GM18907 (cell line): ENCODE results near the gene CLDN20.
"Not testable (repeated sequence)": the region's sequence is repeated elsewhere in the genome, so short reads cannot be mapped to it uniquely, and the experiment has no call there.

Experiments
- ATAC-seq: cut with Tn5 transposase; IDR thresholded peaks from one replicate; pipeline ENCODE4 v1.9.1; 2021; ENCODE audit warnings: mild to moderate bottlenecking, moderate library complexity; ENCODE audit not compliant: unreplicated experiment

Gene CLDN20

GRCh38 chr6:155263373-155264063 lies at the start of gene CLDN20:
Gene CLDN20 (plus strand): TSS chr6:155264013. CDS start chr6:155275720, 11,707 bp downstream.
- ATAC-seq = no peak

DNA sequence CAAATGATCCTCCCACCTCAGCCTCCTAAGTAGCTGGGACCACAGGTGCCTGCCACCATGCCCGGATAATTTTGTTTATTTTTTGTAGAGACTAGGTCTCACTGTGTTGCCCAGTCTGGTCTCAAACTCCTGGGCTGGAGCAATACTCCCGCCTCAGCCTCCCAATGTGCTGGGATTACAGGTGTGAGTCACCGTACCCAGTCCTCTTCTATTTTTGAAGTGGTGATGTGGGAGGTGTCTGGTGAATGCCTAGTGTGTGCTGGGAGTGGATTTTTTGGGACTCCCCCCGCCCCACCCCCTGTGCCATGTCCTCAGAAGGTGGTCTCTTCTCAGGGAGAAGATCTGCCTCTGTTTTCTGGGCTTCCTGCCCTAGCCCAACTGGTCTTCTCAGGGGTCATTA lies 47.9 kb upstream of the CLDN20 start:
- ATAC-seq = no peak

- ATAC-seq = no peak
Measured at GRCh38 chr6:155216312-155217046, 47.3 kb upstream of the CLDN20 start.

DNA sequence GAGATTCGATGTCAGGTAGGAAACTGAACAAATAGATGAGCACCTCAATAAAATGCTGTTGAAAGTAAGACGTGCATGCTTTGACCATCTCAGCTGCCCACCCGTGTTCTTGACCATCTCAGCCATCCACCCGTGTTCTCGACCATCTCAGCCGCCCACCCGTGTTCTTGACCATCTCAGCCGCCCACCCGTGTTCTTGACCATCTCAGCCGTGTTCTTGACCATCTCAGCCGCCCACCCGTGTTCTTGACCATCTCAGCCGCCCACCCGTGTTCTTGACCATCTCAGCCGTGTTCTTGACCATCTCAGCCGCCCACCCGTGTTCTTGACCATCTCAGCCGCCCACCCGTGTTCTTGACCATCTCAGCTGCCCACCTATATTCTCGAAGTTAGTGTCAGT lies 45.1 kb upstream of the CLDN20 start:
- ATAC-seq = not testable (repeated sequence)

DNA sequence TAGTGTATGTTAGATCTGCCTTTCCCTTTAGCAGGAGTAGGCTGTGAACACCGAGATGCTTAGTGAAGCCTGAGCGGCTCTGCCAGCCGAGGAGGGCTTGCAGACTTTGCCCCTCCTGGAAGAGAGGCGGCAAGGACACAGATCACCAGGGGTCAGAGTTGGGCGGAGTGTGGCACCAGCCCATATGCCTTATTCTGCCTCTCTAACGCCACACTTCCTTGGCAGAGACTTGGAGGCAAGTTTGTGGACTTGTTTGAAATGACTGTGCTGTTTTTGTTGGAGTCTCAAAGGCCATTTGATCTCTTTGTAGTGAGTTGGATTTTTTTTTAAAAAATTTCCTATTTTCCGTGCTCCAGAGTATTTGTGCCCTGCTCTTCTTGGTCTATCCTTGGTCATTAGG lies 44.5 kb upstream of the CLDN20 start:
- no peak for ATAC-seq

DNA sequence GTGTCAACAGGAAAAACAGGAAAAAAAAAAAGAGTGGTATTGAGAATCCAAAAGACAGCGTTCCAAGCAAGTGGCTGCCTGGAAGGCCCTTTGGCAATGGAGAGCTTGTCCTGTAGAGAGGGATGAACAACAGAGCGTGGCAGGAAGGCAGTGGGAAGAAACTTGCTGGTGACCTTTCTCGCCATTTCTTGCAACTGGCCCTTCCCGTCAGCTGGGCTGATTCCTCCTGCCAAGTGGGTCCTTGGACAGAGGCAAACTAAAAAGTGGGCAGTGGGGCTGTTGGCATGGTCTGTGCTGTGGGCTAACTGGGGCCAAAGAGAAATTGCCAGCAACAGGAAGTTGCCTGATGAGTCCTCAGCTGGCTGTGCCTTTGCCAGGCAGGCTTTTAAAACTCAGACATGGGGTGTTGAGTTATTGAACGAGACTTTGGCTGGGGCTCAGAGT lies 43.9 kb upstream of the CLDN20 start:
- ATAC-seq = no peak

- ATAC-seq = no peak
Measured at GRCh38 chr6:155221086-155221485, 42.7 kb upstream of the CLDN20 start.

DNA sequence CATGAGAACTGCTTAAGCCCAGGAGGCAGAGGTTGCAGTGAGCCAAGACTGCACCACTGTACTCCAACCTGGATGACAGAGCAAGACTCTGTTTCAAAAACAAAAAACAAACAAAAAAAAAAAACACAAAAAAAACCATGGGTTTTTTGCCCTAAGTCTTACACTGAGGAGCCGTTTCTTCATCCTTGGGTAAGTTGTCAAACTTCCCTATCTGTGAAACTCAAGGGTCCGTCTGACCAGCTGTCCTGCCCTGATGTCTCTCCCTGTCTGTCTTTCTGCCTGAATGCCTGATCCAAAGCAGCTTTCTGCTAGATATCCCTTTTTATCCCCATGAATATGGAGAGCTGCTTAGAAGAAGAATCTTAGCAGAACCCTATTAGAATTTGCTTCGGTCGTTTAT lies 41.3 kb upstream of the CLDN20 start:
- no peak for ATAC-seq

DNA sequence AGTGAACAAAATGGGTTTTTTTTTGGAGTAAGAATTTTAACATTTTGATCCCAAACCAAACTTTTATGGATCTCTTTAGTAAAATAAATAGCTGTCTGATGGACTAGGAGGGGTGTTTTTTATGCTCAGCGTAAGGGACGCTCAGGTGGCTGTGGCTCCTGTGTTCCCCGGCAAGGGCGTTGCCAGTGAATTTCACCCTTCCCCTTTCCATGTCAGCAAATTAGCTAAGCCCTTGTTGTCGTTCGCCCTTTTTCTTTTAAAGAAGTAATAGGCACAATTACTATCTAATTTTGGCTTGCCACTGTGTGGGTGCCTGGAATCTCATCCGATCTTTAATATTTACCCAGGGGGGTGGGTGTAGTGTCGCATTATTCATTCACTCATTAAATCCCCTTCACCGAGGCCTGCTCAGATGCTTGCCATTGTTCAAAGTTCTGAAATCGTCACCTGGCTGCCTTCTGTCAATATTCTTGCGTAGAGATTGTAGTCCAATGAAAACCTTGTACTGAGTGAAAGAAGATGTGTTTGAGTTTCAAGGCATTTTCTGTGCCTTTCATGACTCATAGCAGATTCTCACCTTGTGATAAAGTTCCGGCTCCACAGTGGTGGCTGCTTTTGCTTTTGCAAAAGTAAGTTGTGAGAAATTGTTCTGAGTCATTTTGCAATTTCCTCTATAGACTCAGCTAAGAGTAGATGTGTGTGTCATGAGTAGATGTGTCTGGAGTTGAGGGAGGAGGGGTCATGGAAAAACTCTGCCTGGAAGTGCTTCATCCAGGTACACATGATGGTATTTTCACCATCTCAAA lies 40.0 kb upstream of the CLDN20 start:
- peak; percentile 95 for ATAC-seq

- ATAC-seq = no peak
Measured at GRCh38 chr6:155224618-155225017, 39.2 kb upstream of the CLDN20 start.

DNA sequence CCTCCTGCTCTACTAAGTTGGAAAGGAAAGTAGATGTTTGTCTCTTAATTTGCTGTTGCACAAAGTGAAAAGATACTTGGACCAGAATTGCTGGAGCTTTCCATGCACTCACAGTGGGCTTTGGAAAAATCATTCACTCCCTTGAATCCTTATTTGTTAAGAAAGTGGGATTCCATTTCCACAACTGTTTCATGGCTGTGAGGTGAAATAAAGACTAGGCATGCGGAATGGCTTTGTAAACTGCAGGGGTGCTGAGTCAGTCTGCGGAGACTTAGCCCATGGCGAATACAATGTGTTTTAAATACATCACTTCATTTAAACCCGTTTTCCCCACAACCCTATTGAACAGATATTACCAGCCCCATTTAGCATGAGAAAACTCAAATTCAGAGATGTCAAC lies 36.8 kb upstream of the CLDN20 start:
- no peak for ATAC-seq

GRCh38 chr6:155228546-155229166 lies 35.2 kb upstream of the CLDN20 start:
- ATAC-seq = no peak

DNA sequence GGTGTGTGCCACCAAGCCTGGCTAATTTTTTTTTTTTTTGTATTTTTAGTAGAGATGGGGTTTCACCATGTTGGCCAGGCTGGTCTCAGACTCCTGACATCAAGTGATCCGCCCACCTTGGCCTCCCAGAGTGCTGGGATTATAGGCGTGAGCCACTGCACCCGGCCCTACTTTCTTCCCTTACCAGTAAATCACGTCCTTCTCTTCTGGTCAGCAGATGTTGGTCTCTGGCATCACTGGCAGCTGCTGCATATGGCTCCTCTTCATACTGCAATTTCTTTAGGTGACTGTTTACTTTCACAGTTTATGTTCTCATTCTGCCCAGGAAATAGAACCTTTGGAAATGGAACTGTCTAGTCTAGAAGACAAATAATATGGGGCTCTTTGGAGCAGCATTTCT lies 32.8 kb upstream of the CLDN20 start:
- ATAC-seq = not testable (repeated sequence)

DNA sequence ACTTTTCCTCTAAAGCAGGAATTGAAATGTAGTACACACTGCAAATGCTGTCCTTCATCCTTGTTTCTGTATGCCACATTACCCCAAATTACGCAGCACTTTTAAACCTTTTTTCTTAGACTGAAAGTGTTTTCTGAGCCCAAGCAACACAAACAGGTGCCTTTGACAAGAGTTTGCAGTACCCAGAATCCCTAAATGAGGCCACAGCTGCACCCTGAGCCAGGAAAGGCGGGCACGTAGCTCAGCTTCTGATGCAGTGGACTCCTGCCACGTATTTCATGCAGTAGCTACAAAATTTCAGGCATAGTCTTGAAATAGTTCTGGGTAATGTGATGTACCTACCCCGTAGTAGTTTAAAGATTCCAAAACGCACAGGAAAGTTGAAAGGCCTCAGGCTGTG lies 31.0 kb upstream of the CLDN20 start:
- no peak for ATAC-seq

- no peak for ATAC-seq
Measured at GRCh38 chr6:155234167-155234566, 29.6 kb upstream of the CLDN20 start.

GRCh38 chr6:155234687-155235086 lies 29.1 kb upstream of the CLDN20 start:
- ATAC-seq = no peak

DNA sequence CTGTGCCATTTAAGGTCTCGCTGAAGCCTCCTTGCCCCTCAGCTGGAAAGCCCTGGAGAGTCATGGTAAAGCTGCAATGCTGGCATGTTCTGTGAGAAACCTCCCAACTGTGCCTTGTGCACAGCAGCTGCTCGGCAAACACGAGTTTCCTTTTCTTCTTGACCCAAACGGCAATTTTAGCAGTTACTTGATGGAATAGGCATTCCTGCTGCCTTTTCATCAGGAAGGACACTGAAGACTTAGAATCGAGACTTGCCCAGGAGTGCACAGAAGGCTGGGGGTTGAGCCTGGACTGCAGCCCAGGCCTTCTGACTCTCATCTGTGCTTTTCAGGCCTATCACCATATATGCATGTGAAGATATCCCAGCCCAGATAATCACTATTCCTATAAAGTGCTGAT lies 28.7 kb upstream of the CLDN20 start:
- no peak for ATAC-seq

- ATAC-seq = no peak
Measured at GRCh38 chr6:155237613-155238012, 26.2 kb upstream of the CLDN20 start.

DNA sequence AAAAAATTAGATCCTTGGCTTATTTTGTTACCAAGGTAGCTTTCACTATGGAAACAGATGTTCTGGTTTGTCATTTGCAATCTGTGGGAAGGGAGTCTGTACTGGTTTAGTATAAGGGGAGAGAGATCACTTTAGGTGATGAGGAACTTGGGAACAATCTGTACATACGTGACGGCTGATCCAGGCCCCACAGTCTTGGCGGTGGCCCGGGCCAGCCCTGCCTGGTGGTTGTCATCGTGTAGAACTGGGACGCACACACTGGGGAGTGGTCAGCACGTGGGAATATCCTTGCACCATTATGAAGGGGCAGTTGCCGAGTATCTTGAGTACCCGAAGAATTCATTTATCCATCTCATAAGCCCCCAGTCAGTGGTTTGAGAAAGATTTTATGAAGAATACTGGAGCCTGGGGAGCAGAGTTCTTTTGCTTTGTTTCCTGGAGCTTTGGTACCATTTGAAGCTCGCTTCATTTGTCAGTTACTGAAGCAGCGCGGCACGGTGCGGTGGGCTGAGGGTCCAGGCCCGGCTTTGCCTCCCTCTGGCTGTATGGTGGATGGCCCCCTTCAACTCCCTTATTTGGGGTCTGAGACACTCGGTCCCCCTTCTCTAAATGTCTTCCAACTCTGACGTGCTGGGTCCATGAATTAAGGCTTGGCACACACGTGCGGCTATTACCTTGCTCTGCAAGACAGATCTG lies 22.8 kb upstream of the CLDN20 start:
- ATAC-seq = no peak

- no peak for ATAC-seq
Measured at GRCh38 chr6:155241966-155242365, 21.8 kb upstream of the CLDN20 start.

GRCh38 chr6:155244434-155244833 lies 19.4 kb upstream of the CLDN20 start:
- ATAC-seq = no peak
